Trophoblast cell (in vitro differentiated cells and primary cell): Measurements from ENCODE around the gene ASCC3.

Source experiments
- DNase-seq, 2 donors: peaks; one replicate each; pipeline ENCODE4 v3.0.0-alpha.2; 2016
- H2AFZ ChIP-seq: 2 replicates; pipeline ENCODE4 v1.6.1; 2013; ENCODE audit warnings: low read length, moderate library complexity, mild to moderate bottlenecking; ENCODE audit not compliant: insufficient read depth, poor library complexity
- H2AK5ac ChIP-seq: 2 replicates; pipeline ENCODE4 v1.6.1; 2013; ENCODE audit warnings: mild to moderate bottlenecking, low read length
- H2BK120ac ChIP-seq: 2 replicates; pipeline ENCODE4 v1.6.1; 2013; ENCODE audit warnings: low read length, mild to moderate bottlenecking, moderate library complexity; ENCODE audit not compliant: insufficient read depth, poor library complexity
- H2BK12ac ChIP-seq: 2 replicates; pipeline ENCODE4 v1.6.1; 2013; ENCODE audit warnings: mild to moderate bottlenecking, low read length, moderate library complexity
- H2BK5ac ChIP-seq: 2 replicates; pipeline ENCODE4 v1.6.1; 2013; ENCODE audit warnings: low read length, low read depth, moderate library complexity, mild to moderate bottlenecking; ENCODE audit not compliant: poor library complexity
- H3K14ac ChIP-seq: 2 replicates; pipeline ENCODE4 v1.6.1; 2013; ENCODE audit warnings: mild to moderate bottlenecking, low read length
- H3K18ac ChIP-seq: 2 replicates; pipeline ENCODE4 v1.6.1; 2013; ENCODE audit warnings: mild to moderate bottlenecking, low read length
- H3K23ac ChIP-seq: 2 replicates; pipeline ENCODE4 v1.6.1; 2013; ENCODE audit warnings: low read length
- H3K27ac ChIP-seq: 2 replicates; pipeline ENCODE4 v1.5.1; 2013; ENCODE audit warnings: low read depth, mild to moderate bottlenecking, inconsistent platforms, low read length, moderate library complexity
- H3K27me3 ChIP-seq: 2 replicates; pipeline ENCODE4 v1.6.1; 2013; ENCODE audit warnings: inconsistent platforms, mild to moderate bottlenecking, low read length, moderate library complexity; ENCODE audit not compliant: insufficient read depth
- H3K36me3 ChIP-seq, 2 experiments: 1 replicate in 1 of 2; 2 replicates in 1 of 2; pipeline ENCODE4 v1.6.1; 2013; ENCODE audit warnings: low read length in 2 of 2, mild to moderate bottlenecking in 2 of 2, moderate library complexity in 1 of 2; ENCODE audit not compliant: insufficient read depth in 2 of 2, control insufficient read depth in 1 of 2
- H3K4ac ChIP-seq: 2 replicates; pipeline ENCODE4 v1.6.1; 2013; ENCODE audit warnings: low read depth, mild to moderate bottlenecking, low read length, moderate library complexity
- H3K4me1 ChIP-seq, 2 experiments: 1 replicate in 1 of 2; 2 replicates in 1 of 2; pipeline ENCODE4 v1.6.1; 2013; ENCODE audit warnings: low read length in 2 of 2, mild to moderate bottlenecking in 2 of 2, moderate library complexity in 1 of 2; ENCODE audit not compliant: insufficient read depth in 2 of 2, control insufficient read depth in 1 of 2
- H3K4me2 ChIP-seq: 2 replicates; pipeline ENCODE4 v1.6.1; 2013; ENCODE audit warnings: inconsistent platforms, mild to moderate bottlenecking, low read length, moderate library complexity
- H3K4me3 ChIP-seq: 2 replicates; pipeline ENCODE4 v1.5.1; 2013; ENCODE audit warnings: mild to moderate bottlenecking, low read depth, low read length, inconsistent platforms
- H3K79me1 ChIP-seq: one replicate; pipeline ENCODE4 v1.6.1; 2013; ENCODE audit warnings: low read length
- H3K79me2 ChIP-seq: 2 replicates; pipeline ENCODE4 v1.6.1; 2013; ENCODE audit warnings: low read length, mild to moderate bottlenecking; ENCODE audit not compliant: control insufficient read depth, insufficient read depth, poor library complexity
- H3K9ac ChIP-seq: 2 replicates; pipeline ENCODE4 v1.6.1; 2013; ENCODE audit warnings: mild to moderate bottlenecking, low read length
- H3K9me3 ChIP-seq: 2 replicates; pipeline ENCODE4 v1.6.1; 2013; ENCODE audit warnings: low read depth, mild to moderate bottlenecking, control low read depth, inconsistent platforms, low read length; ENCODE audit not compliant: insufficient read depth
- H4K12ac ChIP-seq: 2 replicates; pipeline ENCODE4 v1.6.1; 2013; ENCODE audit warnings: low read depth, mild to moderate bottlenecking, low read length, moderate library complexity
- H4K8ac ChIP-seq: 2 replicates; pipeline ENCODE4 v1.6.1; 2013; ENCODE audit warnings: low read depth, mild to moderate bottlenecking, low read length, moderate library complexity
- H4K91ac ChIP-seq: one replicate; pipeline ENCODE4 v1.6.1; 2013; ENCODE audit warnings: low read depth, mild to moderate bottlenecking, low read length, moderate library complexity
- WGBS: extraction: QIAGEN DNeasy Blood & Tissue Kit; methylation state at CpG from one replicate; pipeline ENCODE4 v1.1.7; 2013; ENCODE audit warnings: missing lambda C conversion rate; ENCODE audit not compliant: insufficient read length, insufficient coverage; ENCODE audit errors: extremely low coverage; 5-methylcytosine and 5-hydroxymethylcytosine counted together

Gene ASCC3

DNA sequence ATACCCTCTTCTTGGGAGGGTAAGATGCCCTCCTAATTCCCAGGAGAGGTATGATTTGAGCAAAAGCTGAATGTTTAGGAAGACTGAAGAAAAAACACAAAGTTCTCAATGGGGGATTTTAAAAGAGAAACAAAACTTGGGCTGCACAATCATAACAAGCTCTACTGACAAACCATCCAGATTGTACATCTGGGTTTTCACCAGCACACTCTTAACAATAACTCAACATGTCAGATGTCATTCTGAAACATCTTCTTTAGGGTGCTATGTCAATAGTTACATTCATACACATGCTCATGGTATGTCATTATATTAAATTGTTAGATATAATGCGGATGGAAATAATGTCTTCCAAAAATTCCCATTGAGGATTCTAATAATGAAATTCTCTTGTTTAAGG is 95.1 kb downstream of the ASCC3 start:
- Histone ChIP-seq H4K91ac (no peak overlapping the region), H3K36me3 (no peaks in the 10 kb centered on the region), H3K4me2 (no peak overlapping the region), H2AK5ac (no peak overlapping the region), H3K4ac (no peak overlapping the region), H4K8ac (no peak overlapping the region), H3K79me1 (no peaks in the 10 kb centered on the region), H3K18ac (no peak overlapping the region), H3K79me2 (no peaks in the 10 kb centered on the region), H3K9ac (no peak overlapping the region), H2BK5ac (no peak overlapping the region), H3K4me1 (no peaks in the 10 kb centered on the region), H4K12ac (no peak overlapping the region), H3K27ac (no peak overlapping the region), H2BK120ac (no peak overlapping the region), H3K27me3 (no peaks in the 10 kb centered on the region), H2AFZ (no peak overlapping the region), H3K23ac (no peak overlapping the region), H3K14ac (no peak overlapping the region), H2BK12ac (no peak overlapping the region), H3K4me3 (no peak overlapping the region), H3K9me3 (no peaks in the 10 kb centered on the region)
- no peak for DNase-seq
- no CpG with 5 or more reads among the region's 1 CpG for WGBS

DNA sequence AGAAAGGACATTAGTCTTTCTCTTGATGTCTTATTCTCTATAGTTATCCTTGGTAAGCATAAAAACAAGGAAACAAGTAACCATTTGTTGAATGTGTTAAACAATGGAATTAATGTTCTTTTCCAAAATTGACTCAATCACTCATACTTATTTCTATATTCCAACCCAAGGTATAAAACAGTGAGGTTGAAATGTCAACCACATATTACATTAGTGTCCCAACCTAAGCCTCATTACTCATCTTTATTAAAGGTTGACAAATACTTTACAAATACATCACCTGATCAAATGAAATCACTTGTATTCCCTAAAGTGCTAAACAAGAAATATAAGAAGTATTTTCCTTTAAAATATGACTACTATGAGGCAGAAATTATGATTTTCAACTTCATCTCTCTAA is 100.5 kb downstream of the ASCC3 start:
- Histone ChIP-seq H3K79me2 (no peaks in the 10 kb centered on the region), H3K4ac (no peak overlapping the region), H4K12ac (no peak overlapping the region), H2BK120ac (no peak overlapping the region), H2BK5ac (no peak overlapping the region), H2BK12ac (no peak overlapping the region), H3K18ac (no peak overlapping the region), H3K9ac (no peak overlapping the region), H3K14ac (no peak overlapping the region), H2AK5ac (no peak overlapping the region), H4K8ac (no peak overlapping the region), H4K91ac (no peak overlapping the region), H2AFZ (no peak overlapping the region), H3K23ac (no peak overlapping the region), H3K79me1 (no peaks in the 10 kb centered on the region), H3K4me2 (no peak overlapping the region), H3K9me3 (no peaks in the 10 kb centered on the region), H3K36me3 (no peaks in the 10 kb centered on the region), H3K4me3 (no peak overlapping the region), H3K4me1 (no peaks in the 10 kb centered on the region), H3K27me3 (no peaks in the 10 kb centered on the region), H3K27ac (no peak overlapping the region)
- no peak for DNase-seq

DNA sequence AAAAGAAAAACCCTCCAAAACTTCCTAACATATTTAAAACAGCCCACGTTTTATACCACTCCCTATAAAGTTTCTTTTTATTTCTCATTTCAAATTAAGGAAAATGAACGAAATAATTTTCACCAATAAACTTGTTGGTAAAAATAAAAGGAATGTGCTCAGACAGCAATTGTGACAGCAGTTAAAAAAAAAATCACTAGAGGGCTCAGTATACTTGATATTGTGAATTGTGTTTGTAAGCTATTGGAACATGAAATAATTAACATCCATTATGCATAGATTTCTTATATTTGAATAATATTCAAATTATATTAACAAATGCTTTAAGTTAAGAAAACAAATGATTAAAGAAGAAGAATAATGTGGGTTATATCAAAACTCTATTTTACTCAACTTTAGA is 105.5 kb downstream of the ASCC3 start:
- WGBS: 100% methylated on average over 1 of the region's 2 CpGs

DNA sequence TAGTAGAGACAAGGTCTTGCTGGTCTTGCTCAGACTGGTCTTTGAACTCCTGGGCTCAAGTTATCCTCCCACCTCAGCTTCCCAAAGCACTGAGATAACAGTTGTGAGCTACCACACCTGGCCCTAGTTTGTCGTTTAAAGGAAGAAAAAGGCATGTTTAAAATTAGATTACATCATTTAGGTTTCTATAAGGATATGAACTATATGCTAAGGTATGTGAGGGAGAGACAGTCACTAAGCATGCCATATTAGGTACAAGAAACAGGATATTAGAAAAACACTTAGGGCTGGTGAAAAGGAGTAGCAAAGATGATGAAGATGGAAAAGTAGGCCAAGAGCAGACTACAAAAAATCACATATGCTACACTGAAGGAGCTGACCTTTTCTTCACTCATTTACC is 106.4 kb downstream of the ASCC3 start:
- H3K14ac ChIP-seq: no peak overlapping the region
- no peak overlapping the region for H4K12ac ChIP-seq
- H4K8ac ChIP-seq: no peak overlapping the region
- no peaks in the 10 kb centered on the region for H3K36me3 ChIP-seq
- H3K9ac ChIP-seq: no peak overlapping the region
- H3K18ac ChIP-seq: no peak overlapping the region
- no peak overlapping the region for H3K4me3 ChIP-seq
- H3K27ac ChIP-seq: no peak overlapping the region
- no peak overlapping the region for H3K4me2 ChIP-seq
- no peak for DNase-seq
- H2BK12ac ChIP-seq: no peak overlapping the region
- no peak overlapping the region for H2AFZ ChIP-seq
- WGBS: no CpG with 5 or more reads among the region's 1 CpG
- H3K27me3 ChIP-seq: no peaks in the 10 kb centered on the region
- H3K79me2 ChIP-seq: no peaks in the 10 kb centered on the region
- no peak overlapping the region for H3K23ac ChIP-seq
- H4K91ac ChIP-seq: no peak overlapping the region
- no peak overlapping the region for H2BK5ac ChIP-seq
- H2BK120ac ChIP-seq: no peak overlapping the region
- H2AK5ac ChIP-seq: no peak overlapping the region
- H3K4me1 ChIP-seq: no peaks in the 10 kb centered on the region
- H3K9me3 ChIP-seq: no peaks in the 10 kb centered on the region
- no peaks in the 10 kb centered on the region for H3K79me1 ChIP-seq
- no peak overlapping the region for H3K4ac ChIP-seq

More for the DNA sequence above, 105.5 kb downstream of the ASCC3 start:
- no peak overlapping the region for H2AFZ ChIP-seq
- H3K4me3 ChIP-seq: no peak overlapping the region
- no peak overlapping the region for H3K18ac ChIP-seq
- H3K79me1 ChIP-seq: no peaks in the 10 kb centered on the region
- no peak overlapping the region for H4K12ac ChIP-seq
- no peak overlapping the region for H4K91ac ChIP-seq
- H3K27ac ChIP-seq: no peak overlapping the region
- H3K23ac ChIP-seq: no peak overlapping the region
- no peak overlapping the region for H3K14ac ChIP-seq
- H4K8ac ChIP-seq: no peak overlapping the region
- DNase-seq: no peak
- H3K27me3 ChIP-seq: no peaks in the 10 kb centered on the region
- H3K9me3 ChIP-seq: no peaks in the 10 kb centered on the region
- H3K79me2 ChIP-seq: no peaks in the 10 kb centered on the region
- H3K9ac ChIP-seq: no peak overlapping the region
- H3K4ac ChIP-seq: no peak overlapping the region
- no peak overlapping the region for H3K4me2 ChIP-seq
- no peaks in the 10 kb centered on the region for H3K4me1 ChIP-seq
- no peaks in the 10 kb centered on the region for H3K36me3 ChIP-seq
- no peak overlapping the region for H2BK12ac ChIP-seq
- no peak overlapping the region for H2AK5ac ChIP-seq
- no peak overlapping the region for H2BK120ac ChIP-seq
- no peak overlapping the region for H2BK5ac ChIP-seq
